Calu3 (cell line): ENCODE data around the gene S100A2. TPM values are rescaled to one million over a fixed set of nuclear protein-coding genes. Genes with fewer than 3 reads are reported as not detected.
A peak's percentile ranks its signal among the peaks of the same experiment; 100 is the strongest.

Source experiments
- BruUV-seq: library from RNA; stranded (reverse); fragments of 400-500 nt; replicated peaks from 2 replicates; lab custom pipeline; 2021; lab: Mats Ljungman, UMichigan
- CTCF ChIA-PET: fragments of 300-600 bp; sonication (Branson Sonifier 250); formaldehyde crosslinking; loops from one replicate; lab custom pipeline; 2022; ENCODE audit warnings: antibody characterized with exemption; lab: Charles Lee
- DNase-seq: peaks from one replicate; pipeline ENCODE4 v3.0.0; 2022
- H3K27ac Mint-ChIP-seq: one replicate; pipeline ENCODE4 v1.8.0; 2022; ENCODE audit warnings: mixed read lengths; ENCODE audit not compliant: unreplicated experiment
- H3K27me3 Mint-ChIP-seq: one replicate; pipeline ENCODE4 v1.8.0; 2022; ENCODE audit warnings: mixed read lengths; ENCODE audit not compliant: unreplicated experiment
- H3K36me3 Mint-ChIP-seq: one replicate; pipeline ENCODE4 v1.8.0; 2022; ENCODE audit warnings: mild to moderate bottlenecking, moderate library complexity, mixed read lengths; ENCODE audit not compliant: insufficient read depth, unreplicated experiment
- H3K4me1 Mint-ChIP-seq: one replicate; pipeline ENCODE4 v1.8.0; 2022; ENCODE audit warnings: mild to moderate bottlenecking, low read depth, mixed read lengths; ENCODE audit not compliant: unreplicated experiment
- H3K4me3 Mint-ChIP-seq: one replicate; pipeline ENCODE4 v1.8.0; 2022; ENCODE audit warnings: mild to moderate bottlenecking, low read depth, moderate library complexity, mixed read lengths; ENCODE audit not compliant: unreplicated experiment
- H3K9me3 Mint-ChIP-seq: one replicate; pipeline ENCODE4 v1.8.0; 2022; ENCODE audit warnings: low read depth, mixed read lengths; ENCODE audit not compliant: unreplicated experiment
- intact Hi-C: fragments of 100-400 bp; cut with micrococcal nuclease; formaldehyde crosslinking; loops from one replicate; pipeline ENCODE4 v1.10.0; 2022; ENCODE audit not compliant: unreplicated experiment
- total RNA-seq: library from RNA; stranded (reverse); gene quantifications from 2 replicates; pipeline ENCODE4 v1.2.3, GENCODE V29; 2022
- TF ChIP-seq, protein P1 (sequence below): fragments of 200-600 bp; IDR thresholded peaks from one replicate; pipeline ENCODE4 v1.8.0; 2022; ENCODE audit warnings: antibody characterized with exemption; ENCODE audit not compliant: unreplicated experiment

Gene S100A2
- total RNA-seq, 1 experiment from 2014 or later, result 11.1 TPM

DNA sequence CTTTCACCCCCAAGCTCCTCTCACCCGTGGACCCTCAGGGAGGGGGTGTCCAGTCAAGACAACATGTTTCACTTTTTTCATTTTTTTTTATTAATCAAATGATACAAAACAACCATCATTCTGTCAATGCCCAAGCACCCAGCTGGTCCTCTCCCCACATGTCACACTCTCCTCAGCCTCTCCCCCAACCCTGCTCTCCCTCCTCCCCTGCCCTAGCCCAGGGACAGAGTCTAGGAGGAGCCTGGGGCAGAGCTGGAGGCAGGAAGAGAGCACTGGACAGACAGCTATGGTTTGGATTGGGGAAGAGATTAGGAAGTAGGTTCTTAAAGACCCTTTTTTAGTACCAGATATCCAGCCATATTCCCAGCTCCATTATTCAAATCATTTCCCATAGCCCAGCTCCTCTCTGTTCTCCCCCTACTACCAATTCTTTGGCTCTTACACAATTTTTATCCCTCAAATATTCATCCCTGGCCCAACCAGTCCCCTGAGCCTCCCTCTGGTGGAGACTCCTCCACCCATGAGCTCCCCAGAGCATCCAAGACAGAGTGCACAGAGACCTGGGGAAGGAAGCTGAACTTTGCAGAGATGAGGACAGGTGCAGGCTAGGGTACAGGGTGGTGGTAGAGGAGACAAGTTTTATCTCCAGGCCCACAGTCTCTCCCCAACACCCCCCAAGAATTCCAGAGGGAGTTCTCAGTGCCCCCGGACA is 48.7 kb upstream of the S100A2 start:
- H3K36me3 Mint-ChIP-seq, result peaks cover 74% of the 10 kb centered on the region
- TF ChIP-seq, protein P1, sequence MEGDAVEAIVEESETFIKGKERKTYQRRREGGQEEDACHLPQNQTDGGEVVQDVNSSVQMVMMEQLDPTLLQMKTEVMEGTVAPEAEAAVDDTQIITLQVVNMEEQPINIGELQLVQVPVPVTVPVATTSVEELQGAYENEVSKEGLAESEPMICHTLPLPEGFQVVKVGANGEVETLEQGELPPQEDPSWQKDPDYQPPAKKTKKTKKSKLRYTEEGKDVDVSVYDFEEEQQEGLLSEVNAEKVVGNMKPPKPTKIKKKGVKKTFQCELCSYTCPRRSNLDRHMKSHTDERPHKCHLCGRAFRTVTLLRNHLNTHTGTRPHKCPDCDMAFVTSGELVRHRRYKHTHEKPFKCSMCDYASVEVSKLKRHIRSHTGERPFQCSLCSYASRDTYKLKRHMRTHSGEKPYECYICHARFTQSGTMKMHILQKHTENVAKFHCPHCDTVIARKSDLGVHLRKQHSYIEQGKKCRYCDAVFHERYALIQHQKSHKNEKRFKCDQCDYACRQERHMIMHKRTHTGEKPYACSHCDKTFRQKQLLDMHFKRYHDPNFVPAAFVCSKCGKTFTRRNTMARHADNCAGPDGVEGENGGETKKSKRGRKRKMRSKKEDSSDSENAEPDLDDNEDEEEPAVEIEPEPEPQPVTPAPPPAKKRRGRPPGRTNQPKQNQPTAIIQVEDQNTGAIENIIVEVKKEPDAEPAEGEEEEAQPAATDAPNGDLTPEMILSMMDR, result no peak
- peak overlapping the region; percentile 28 for H3K27ac Mint-ChIP-seq
- no TSS peak for BruUV-seq
- H3K4me3 Mint-ChIP-seq, result peak overlapping the region; percentile 22
- H3K9me3 Mint-ChIP-seq, result no peaks in the 10 kb centered on the region
- CTCF ChIA-PET, result interaction anchor here (0.8 to 9.3 kb wide), 4 partner anchors 8 to 44 kb away, joined by 3 to 99 read pairs (median 14); partner anchors contain the start of genes S100A1 and S100A13
- H3K4me1 Mint-ChIP-seq, result peaks cover 75% of the 10 kb centered on the region
- DNase-seq, result no peak
- intact Hi-C loops, result no loop called here
- H3K27me3 Mint-ChIP-seq, result no peaks in the 10 kb centered on the region

DNA sequence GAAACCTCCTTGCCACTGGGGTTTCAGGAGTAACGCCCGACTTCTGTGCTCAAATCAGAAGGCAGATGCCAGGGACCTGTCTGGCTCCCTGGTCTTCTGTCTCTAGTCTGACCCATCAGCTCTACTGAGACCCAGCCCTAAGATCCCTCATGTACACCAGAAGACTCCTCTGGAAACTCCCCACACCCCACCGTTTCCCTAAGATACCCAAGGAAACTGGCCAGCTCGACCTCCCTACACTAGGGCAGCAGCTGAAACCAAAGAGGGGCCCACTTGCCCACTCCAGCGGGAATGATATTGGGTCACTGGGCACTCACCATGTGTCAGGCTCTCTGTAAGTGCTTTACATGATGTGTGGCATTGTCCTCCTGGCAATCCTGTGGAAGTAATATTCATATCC is 47.8 kb upstream of the S100A2 start:
- no peak for DNase-seq
- Mint-ChIP-seq H3K27ac (peak overlapping the region; percentile 71), H3K36me3 (peaks cover 83% of the 10 kb centered on the region), H3K4me1 (peaks cover 84% of the 10 kb centered on the region), H3K27me3 (no peaks in the 10 kb centered on the region), H3K9me3 (no peaks in the 10 kb centered on the region), H3K4me3 (peak overlapping the region; percentile 90)
- intact Hi-C loops, result no loop called here
- no TSS peak for BruUV-seq
- TF ChIP-seq, protein P1, result no peak
- CTCF ChIA-PET, result interaction anchor here (0.9 to 9.3 kb wide), 8 partner anchors 14 to 73 kb away, joined by 3 to 99 read pairs (median 8); partner anchors contain the start of genes CHTOP, S100A1, S100A13 and S100A5

DNA sequence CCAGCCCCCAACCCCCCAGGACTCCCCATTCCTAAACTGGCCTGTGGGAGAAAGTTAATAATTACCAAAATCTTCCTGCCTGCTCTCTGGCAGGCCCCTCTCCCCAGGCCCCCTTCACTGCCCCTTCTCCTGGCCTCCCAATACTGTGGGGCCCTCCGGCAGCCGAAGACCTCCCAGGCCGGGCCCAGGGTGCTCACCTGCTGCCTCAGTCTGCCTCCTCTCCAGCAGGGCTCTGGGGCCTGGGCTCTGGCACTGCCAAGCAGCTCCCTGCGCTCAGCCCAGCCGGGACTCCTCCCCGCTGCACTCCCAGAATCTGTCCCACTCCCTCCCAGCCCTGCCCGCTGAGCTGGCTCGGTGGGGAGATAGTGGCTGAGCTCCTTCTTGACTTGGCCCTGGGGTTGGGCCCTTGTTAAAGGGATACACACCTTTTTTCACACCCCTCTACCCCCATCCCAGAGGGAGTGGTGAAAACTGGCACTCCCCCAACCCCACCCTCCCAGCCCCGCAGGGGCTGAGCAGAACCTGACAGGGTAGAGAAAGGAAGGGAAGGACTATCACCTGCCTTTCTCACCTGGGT is 47.2 kb upstream of the S100A2 start, which contains the start of gene S100A16:
Gene S100A16 (minus strand): TSS at position 383 of the 577 bp plus-strand sequence. CDS start 4,986 bp downstream, outside the sequence.
- peak within 1 kb of the TSS; percentile 90 for H3K4me3 Mint-ChIP-seq
- H3K27me3 Mint-ChIP-seq, result no peaks in the 10 kb centered on the region
- CTCF ChIA-PET, result interaction anchor here (0.6 to 9.3 kb wide), 13 partner anchors 15 to 374 kb away, joined by 3 to 99 read pairs (median 4); partner anchors contain the start of genes CHTOP, S100A1, S100A13 and S100A5
- peak; percentile 88 for DNase-seq
- H3K4me1 Mint-ChIP-seq, result peaks cover 84% of the 10 kb centered on the region
- TF ChIP-seq, protein P1, result no peak
- peak within 1 kb of the TSS; percentile 71 for H3K27ac Mint-ChIP-seq
- intact Hi-C loops, result no loop called here
- peaks cover 89% of the 10 kb centered on the region for H3K36me3 Mint-ChIP-seq
- H3K9me3 Mint-ChIP-seq, result no peaks in the 10 kb centered on the region
- no TSS peak for BruUV-seq

DNA sequence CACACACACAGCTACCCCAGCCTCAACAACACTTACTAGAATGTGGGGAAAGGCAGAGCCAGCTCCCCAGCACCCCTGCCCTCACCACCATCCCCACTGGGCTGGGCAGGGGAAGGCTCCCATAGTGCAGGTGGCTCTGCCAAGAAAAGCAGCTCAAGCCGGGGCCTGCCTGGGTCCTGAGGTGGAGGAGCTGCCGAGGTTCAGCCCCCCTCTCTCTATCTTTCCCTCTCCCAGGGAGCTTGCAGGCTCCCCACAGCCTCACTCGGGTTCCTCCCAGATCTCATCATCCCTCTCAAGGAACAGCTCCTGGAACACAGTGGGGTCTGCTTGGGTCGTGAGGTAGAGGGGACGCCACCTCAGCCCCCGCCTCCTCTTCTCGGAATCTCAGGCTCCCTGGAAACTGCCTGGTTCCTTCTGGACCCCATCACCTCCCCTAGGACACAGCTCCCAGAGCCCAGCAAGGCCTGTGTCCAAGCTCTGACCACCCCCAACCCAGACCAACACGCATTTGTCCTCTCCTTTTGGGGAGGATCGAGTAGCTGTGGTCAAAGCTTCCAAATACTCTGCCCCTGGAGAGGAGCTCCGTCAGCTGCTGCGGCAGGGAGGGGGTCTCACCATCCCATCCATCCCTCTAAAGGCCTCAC is 46.6 kb upstream of the S100A2 start:
- no peak for DNase-seq
- CTCF ChIA-PET, result interaction anchor here (0.6 to 9.3 kb wide), 16 partner anchors 15 to 374 kb away, joined by 3 to 99 read pairs (median 4); partner anchors contain the start of genes CHTOP, CREB3L4, S100A1 and S100A13
- H3K9me3 Mint-ChIP-seq, result no peaks in the 10 kb centered on the region
- no peaks in the 10 kb centered on the region for H3K27me3 Mint-ChIP-seq
- H3K27ac Mint-ChIP-seq, result peak overlapping the region; percentile 71
- TF ChIP-seq, protein P1, result no peak
- intact Hi-C loops, result no loop called here
- H3K36me3 Mint-ChIP-seq, result peaks cover 89% of the 10 kb centered on the region
- H3K4me1 Mint-ChIP-seq, result peaks cover 78% of the 10 kb centered on the region
- BruUV-seq, result no TSS peak
- H3K4me3 Mint-ChIP-seq, result peak overlapping the region; percentile 90
